ENCODE results near the gene CELF3. TPM values are rescaled to one million over a fixed set of nuclear protein-coding genes. Genes with fewer than 3 reads are reported as not detected.

The CELF3 gene
- total RNA-seq, 1 experiment from 2014 or later = 0.27 TPM

DNA sequence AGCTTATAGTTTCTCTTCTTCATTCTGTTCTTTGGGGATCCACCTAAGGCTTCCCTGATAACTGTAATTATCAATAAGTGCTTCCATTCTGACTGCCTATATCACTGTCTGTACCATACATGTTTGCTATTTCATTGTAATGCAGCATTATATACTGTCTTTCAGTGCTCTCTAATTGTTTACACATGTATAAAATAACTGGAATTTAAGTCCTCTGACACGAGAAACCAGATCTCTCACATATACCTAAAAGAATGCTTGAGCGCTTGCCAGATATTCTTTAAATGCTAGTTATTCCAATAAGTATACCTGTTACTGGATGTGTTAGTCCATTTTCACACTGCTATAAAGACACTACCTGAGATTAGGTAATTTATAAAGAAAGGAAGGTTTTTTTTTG, 34.7 kb downstream of the CELF3 start:
- H3K36me3 Mint-ChIP-seq (ENCODE audit: insufficient read depth, unreplicated experiment) = peaks cover 19% of the 10 kb centered on the region
- Histone ChIP-seq H3K9me3 (no peaks in the 10 kb centered on the region), H3K4me1 (no peaks in the 10 kb centered on the region), H3K27me3 (replicated peaks; ENCODE audit: control insufficient read depth, insufficient read depth, low read length) (no peaks in the 10 kb centered on the region), H3K4me3 (ENCODE audit: low read depth, low read length) (no peak overlapping the region), H3K36me3 (ENCODE audit: control insufficient read depth, insufficient read depth, low read length) (no peaks in the 10 kb centered on the region)
- H3K9me3 Mint-ChIP-seq (ENCODE audit: unreplicated experiment) = no peaks in the 10 kb centered on the region
- no peak overlapping the region for H3K27ac Mint-ChIP-seq (ENCODE audit: unreplicated experiment)
- ChIA-PET POLR2A (no interaction called here), CTCF (no interaction called here)
- no TSS peak for BruUV-seq (replicated peaks)
- TF ChIP-seq, protein P1, sequence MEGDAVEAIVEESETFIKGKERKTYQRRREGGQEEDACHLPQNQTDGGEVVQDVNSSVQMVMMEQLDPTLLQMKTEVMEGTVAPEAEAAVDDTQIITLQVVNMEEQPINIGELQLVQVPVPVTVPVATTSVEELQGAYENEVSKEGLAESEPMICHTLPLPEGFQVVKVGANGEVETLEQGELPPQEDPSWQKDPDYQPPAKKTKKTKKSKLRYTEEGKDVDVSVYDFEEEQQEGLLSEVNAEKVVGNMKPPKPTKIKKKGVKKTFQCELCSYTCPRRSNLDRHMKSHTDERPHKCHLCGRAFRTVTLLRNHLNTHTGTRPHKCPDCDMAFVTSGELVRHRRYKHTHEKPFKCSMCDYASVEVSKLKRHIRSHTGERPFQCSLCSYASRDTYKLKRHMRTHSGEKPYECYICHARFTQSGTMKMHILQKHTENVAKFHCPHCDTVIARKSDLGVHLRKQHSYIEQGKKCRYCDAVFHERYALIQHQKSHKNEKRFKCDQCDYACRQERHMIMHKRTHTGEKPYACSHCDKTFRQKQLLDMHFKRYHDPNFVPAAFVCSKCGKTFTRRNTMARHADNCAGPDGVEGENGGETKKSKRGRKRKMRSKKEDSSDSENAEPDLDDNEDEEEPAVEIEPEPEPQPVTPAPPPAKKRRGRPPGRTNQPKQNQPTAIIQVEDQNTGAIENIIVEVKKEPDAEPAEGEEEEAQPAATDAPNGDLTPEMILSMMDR (IDR thresholded peaks at IDR 0.05; ENCODE audit: insufficient read depth in 1 of 2, low read depth in 1 of 2, low read length in 1 of 2, severe bottlenecking in 1 of 2, unreplicated experiment in 1 of 2) = no peak
- H3K4me3 Mint-ChIP-seq (ENCODE audit: unreplicated experiment) = no peak overlapping the region
- no peaks in the 10 kb centered on the region for H3K4me1 Mint-ChIP-seq (ENCODE audit: low read depth, unreplicated experiment)
- no peaks in the 10 kb centered on the region for H3K27me3 Mint-ChIP-seq (ENCODE audit: insufficient read depth, unreplicated experiment)
- DNase-seq = no peak
- intact Hi-C loops (cut with micrococcal nuclease; ENCODE audit: unreplicated experiment) = loop anchor here (10.0 kb wide), 1 partner anchor 237 kb away; no protein-coding TSS in a partner anchor

DNA sequence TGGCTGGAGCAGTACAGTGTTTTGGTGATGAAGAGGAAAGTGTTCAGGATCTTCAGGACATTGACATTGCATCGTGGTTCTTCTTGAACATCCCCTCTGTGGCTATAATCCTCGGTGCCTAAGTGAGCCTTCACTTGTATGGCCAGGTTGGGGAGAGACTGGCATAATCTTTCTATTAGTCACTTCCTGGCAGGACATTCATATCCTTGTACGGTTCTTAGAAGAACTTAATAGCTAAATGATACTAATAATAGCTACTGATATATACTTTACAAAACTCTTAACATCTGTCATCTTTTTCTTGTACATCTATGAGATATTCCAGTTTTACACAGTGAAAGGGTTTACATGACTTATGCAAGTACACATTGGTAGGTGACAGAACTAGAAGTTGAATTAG, 35.8 kb downstream of the CELF3 start:
- BruUV-seq (replicated peaks) = no TSS peak
- intact Hi-C loops (cut with micrococcal nuclease; ENCODE audit: unreplicated experiment) = loop anchor here (10.0 kb wide), 1 partner anchor 236 kb away; no protein-coding TSS in a partner anchor
- ChIA-PET POLR2A (no interaction called here), CTCF (no interaction called here)
- Histone ChIP-seq H3K4me3 (ENCODE audit: low read depth, low read length) (no peak overlapping the region), H3K36me3 (ENCODE audit: control insufficient read depth, insufficient read depth, low read length) (no peaks in the 10 kb centered on the region), H3K4me1 (no peaks in the 10 kb centered on the region), H3K9me3 (no peaks in the 10 kb centered on the region), H3K27me3 (replicated peaks; ENCODE audit: control insufficient read depth, insufficient read depth, low read length) (no peaks in the 10 kb centered on the region)
- TF ChIP-seq, protein P1 (IDR thresholded peaks at IDR 0.05; ENCODE audit: insufficient read depth in 1 of 2, low read depth in 1 of 2, low read length in 1 of 2, severe bottlenecking in 1 of 2, unreplicated experiment in 1 of 2) = no peak
- no peak for DNase-seq
- Mint-ChIP-seq H3K36me3 (ENCODE audit: insufficient read depth, unreplicated experiment) (peaks cover 19% of the 10 kb centered on the region), H3K27ac (ENCODE audit: unreplicated experiment) (no peak overlapping the region), H3K4me3 (ENCODE audit: unreplicated experiment) (no peak overlapping the region), H3K4me1 (ENCODE audit: low read depth, unreplicated experiment) (no peaks in the 10 kb centered on the region), H3K9me3 (ENCODE audit: unreplicated experiment) (no peaks in the 10 kb centered on the region), H3K27me3 (ENCODE audit: insufficient read depth, unreplicated experiment) (no peaks in the 10 kb centered on the region)

DNA sequence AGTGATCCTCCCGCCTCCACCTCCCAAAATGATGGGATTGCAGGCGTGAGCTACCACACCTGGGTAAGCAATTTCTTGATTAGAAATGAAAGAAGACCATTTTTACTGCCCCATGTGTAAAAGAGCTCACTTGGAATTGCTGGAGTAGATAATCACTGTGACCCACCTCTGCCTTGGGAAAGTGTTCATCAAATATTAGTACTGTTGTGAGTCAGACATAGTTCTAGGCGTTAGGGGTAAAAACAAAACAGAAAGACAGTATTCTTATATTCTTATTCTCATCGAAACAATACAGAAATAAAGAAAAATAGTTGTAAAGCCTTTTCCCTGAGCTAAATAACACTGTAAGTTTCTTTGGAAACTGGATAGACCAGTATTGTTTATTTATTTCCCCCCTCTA, 36.2 kb downstream of the CELF3 start:
- Mint-ChIP-seq H3K9me3 (ENCODE audit: unreplicated experiment) (no peaks in the 10 kb centered on the region), H3K4me1 (ENCODE audit: low read depth, unreplicated experiment) (no peaks in the 10 kb centered on the region), H3K27me3 (ENCODE audit: insufficient read depth, unreplicated experiment) (no peaks in the 10 kb centered on the region), H3K4me3 (ENCODE audit: unreplicated experiment) (no peak overlapping the region), H3K36me3 (ENCODE audit: insufficient read depth, unreplicated experiment) (peaks cover 19% of the 10 kb centered on the region), H3K27ac (ENCODE audit: unreplicated experiment) (no peak overlapping the region)
- no peaks in the 10 kb centered on the region for H3K9me3 ChIP-seq
- ChIA-PET CTCF (no interaction called here), POLR2A (no interaction called here)
- no peaks in the 10 kb centered on the region for H3K4me1 ChIP-seq
- TF ChIP-seq, protein P1 (IDR thresholded peaks at IDR 0.05; ENCODE audit: insufficient read depth in 1 of 2, low read depth in 1 of 2, low read length in 1 of 2, severe bottlenecking in 1 of 2, unreplicated experiment in 1 of 2) = no peak
- DNase-seq = no peak
- no peaks in the 10 kb centered on the region for H3K36me3 ChIP-seq (ENCODE audit: control insufficient read depth, insufficient read depth, low read length)
- no TSS peak for BruUV-seq (replicated peaks)
- intact Hi-C loops (cut with micrococcal nuclease; ENCODE audit: unreplicated experiment) = loop anchor here (10.0 kb wide), 1 partner anchor 236 kb away; no protein-coding TSS in a partner anchor
- H3K27me3 ChIP-seq (replicated peaks; ENCODE audit: control insufficient read depth, insufficient read depth, low read length) = no peaks in the 10 kb centered on the region
- H3K4me3 ChIP-seq (ENCODE audit: low read depth, low read length) = no peak overlapping the region
